T-helper 2 cell (primary cell): ENCODE results near the gene FAM124A.

Source experiments
- DNase-seq, 5 experiments: peaks; one replicate each; pipeline versions ENCODE4 v3.0.0 to v3.0.0-alpha.2; 2012 to 2022

The FAM124A gene

GRCh38 chr13:51243832-51244231 is 21.6 kb downstream of the FAM124A start:
- no peak for DNase-seq

GRCh38 chr13:51244637-51245405 is 22.6 kb downstream of the FAM124A start:
- no peak for DNase-seq

DNA sequence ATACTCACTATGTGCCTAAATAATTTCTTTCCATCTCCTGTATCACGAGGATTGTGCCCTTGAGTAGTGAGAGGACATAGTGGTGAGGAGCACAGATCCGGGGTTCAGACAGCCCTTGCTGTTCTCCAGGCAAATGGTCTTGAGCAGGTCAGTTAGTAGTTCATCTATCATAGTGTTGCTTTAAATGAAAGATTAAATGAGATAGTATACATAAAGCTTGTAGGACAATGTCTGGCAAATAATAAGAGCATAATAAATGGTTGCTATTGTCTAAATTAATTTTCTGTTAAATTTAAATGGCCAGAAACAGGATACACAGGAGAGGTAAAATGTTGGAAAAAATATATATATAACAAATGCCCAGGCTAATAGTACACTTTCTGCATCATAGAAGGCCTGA is 23.4 kb downstream of the FAM124A start:
- no peak for DNase-seq

GRCh38 chr13:51246025-51246417 is 23.8 kb downstream of the FAM124A start:
- no peak for DNase-seq

GRCh38 chr13:51246418-51247277 is 24.4 kb downstream of the FAM124A start:
- DNase-seq: no peak

DNA sequence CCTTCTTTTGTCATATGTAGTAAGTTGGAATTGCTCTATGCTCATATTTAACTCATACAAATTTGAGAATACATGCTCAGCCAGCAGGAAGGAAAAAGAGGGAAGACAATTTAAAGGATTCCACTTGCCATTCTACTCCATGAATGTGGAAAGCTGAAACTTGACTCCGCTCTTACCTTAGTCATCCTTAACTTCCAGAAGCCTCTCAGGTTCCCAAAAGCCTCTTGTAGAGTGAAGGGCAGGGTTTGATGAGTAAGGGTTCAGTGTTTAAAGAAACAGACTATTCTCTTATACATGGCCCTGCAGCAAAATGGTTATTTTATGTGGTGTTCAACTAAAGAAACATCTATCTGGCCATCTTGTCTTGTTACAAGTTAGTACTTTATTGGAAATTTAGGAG is 27.1 kb downstream of the FAM124A start:
- no peak for DNase-seq

DNA sequence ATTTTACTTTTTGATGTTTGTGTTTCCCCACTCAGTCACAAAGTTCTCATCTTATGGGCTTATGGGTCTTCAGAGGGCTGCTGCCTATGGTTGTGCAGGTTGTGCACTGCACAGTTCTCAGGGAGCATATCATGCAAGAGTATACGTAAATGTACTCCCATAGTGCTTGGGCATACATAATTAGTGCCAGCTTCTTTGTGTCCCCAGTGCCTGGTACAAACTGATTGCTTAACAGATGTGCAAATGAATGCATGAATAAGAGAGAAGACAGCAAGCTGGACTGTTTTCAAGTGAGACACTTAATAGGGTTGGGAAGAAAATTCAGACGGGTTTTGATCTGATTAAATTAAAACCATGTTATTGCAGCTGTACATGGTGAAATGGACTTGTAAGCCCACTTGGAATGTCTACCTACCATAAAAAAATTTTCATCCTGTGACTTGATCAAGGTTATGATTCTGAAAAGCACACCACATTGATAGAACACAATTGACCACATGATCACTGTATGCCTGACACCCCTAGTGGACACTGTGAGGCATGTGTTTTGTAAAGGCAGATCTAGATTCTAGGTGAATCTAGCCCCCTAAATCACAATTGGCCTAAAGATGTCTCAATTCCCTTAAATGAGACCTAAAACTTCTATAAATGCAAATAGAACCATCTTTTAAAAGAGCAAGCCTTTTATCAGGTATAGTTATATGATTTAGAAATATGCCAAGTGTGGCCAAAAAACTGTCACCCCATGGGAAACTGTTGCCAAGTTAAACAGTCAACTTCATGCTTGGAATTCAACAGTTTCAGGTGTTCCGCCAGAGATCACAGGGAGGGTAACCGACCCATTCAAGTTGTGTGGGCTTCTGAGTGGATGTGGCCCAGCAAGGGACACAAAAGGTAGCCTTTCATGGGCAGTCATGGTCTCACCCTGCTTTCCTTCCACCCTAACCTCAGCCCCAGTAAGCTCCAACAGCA is 27.9 kb downstream of the FAM124A start:
- DNase-seq: peak in 1 of 5 experiments; percentile 5

- DNase-seq: no peak
These were observed 29.3 kb downstream of the FAM124A start for GRCh38 chr13:51251480-51251879.

- peak in 1 of 5 experiments; percentile 7 for DNase-seq
These were observed 30.8 kb downstream of the FAM124A start for GRCh38 chr13:51252954-51253532.

DNA sequence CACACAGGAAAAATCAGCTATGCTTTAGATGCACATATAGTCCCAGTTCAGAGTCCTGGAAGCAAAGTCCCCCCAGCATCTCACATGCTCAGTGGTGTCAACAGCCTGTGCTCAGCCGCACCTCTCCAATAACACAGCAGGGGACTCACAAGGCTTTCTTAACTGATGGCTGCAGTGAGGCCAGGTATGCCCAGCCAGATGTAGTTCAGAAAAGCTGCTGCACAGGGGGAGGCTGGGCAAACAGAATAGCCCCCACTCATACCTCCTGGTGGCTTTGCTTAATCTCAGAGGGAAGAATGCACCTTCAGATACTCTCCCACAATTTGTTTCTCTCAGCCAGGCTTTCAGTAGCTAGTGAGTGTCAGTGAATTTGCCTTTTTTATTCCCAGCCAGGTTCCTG is 33.4 kb downstream of the FAM124A start:
- DNase-seq: no peak

DNA sequence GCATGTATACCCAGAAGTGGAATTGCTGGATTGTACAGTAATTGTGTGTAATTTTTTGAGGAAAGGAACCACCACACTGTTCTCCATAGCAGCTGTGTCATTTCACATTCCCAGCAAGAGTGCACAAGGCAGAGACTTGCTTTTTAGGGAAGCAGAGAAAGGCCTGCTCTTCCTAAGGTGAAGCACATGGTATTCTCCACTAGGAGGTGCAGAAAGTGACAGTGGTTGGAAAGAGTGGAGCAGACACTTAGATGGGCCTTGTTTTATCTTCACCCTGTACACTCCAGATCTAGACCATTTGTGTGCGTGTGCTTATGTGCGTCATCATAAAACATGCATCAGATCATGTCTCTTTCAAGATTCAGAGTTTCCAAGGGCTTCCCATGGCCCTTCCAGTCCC is 35.0 kb downstream of the FAM124A start:
- no peak for DNase-seq

DNA sequence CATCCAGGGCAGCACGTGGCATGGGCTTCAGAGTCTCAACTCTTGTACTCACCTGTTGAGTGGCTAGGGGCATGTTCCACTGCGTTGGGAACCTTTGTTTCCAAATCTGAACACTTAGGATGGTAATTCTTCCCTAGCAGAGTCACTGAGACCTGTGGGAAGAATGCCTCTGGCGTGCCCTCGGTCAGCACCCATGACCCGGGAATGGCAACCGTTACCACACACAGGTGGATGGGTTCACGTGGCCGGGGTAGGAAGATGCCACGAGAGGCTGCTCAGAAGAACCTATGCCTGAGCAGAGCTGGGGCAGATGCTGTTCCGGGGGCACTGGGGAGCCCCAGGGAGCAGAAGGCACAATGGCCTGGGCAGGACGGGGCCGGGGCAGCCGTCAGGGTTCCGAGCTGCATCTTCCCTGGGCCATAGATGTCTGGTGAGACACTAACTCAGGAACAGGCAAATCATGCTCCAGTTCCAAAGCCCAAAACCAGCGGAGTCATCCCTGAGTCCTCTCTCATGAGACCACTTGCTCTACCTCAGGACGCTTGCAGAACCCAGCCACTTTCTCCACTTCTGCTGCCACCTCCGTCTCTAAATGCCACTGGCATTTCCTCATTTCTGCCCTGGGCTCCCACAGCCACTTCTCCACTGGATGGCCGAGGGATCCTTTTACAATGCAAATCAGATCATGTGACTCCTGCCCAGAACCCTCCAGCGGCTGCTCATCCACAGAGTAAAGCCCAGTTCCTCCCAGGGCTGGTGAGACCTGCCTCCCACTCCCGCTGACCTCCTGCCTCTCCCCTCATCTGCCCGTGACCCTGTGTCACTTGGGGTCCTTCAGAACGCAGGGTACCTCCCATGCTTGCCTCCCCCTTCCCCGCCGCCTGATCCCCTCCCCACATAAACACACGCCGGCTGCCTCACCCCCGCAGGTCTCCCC is 36.7 kb downstream of the FAM124A start:
- DNase-seq: no peak

- DNase-seq: no peak
These were observed 38.0 kb downstream of the FAM124A start for GRCh38 chr13:51260154-51260553.

GRCh38 chr13:51261610-51262249 is 39.5 kb downstream of the FAM124A start:
- DNase-seq: no peak

DNA sequence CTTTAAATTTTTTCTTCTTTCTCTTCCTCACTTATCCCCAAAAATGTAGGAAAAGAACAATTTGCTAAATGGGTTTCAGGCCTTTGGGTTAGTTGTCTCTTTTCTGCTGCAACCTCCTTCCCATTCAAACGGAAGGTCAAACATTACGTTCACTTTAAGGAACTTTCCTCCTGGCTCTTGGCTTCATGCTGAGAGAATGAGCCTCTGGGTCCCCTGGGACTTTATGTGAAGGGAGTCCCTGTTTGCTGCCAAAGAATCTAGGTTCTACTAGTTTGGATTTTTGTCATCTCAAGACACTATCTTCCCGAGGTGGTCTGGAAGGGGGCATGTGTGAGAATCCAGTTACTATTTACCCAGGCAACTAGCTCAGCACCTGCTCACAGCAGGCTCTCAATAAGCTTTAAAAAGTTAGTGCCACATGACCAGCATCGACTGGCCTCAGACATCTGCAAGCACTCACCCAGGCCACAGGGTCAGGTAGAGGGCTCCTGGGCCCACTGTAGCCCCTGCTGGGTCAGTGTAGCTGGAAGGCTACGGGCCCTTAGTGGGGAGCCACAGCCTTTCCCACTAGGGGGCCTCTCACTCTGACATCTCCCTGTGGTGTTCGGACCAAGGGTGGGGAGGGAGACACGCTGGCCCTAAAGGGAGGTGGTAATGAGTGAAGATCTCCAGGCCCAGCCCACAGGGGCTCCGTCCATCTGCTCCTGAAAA is 40.5 kb downstream of the FAM124A start:
- no peak for DNase-seq

GRCh38 chr13:51266642-51267041 is 44.4 kb downstream of the FAM124A start:
- no peak for DNase-seq

DNA sequence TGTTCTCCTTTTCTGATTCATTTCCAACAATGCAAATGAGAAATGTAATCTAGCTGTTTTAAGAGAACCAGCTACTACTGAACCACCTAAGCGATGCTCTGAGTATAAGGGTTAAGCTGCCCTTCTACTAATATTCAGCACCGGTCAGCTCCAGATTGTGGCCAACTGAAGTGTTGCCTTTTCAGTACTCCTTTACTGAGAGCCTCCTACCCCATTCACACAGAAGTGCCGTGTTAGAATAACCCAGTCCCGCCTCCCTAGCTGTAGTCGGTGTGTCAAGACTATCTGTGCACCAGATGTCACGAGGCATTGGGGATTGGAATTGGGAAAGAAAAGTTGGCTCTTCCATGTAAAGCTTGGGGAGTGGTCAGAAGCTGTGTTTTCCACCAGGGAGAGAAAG is 45.4 kb downstream of the FAM124A start:
- no peak for DNase-seq

- no peak for DNase-seq
These were observed 46.8 kb downstream of the FAM124A start for GRCh38 chr13:51269039-51269438.

DNA sequence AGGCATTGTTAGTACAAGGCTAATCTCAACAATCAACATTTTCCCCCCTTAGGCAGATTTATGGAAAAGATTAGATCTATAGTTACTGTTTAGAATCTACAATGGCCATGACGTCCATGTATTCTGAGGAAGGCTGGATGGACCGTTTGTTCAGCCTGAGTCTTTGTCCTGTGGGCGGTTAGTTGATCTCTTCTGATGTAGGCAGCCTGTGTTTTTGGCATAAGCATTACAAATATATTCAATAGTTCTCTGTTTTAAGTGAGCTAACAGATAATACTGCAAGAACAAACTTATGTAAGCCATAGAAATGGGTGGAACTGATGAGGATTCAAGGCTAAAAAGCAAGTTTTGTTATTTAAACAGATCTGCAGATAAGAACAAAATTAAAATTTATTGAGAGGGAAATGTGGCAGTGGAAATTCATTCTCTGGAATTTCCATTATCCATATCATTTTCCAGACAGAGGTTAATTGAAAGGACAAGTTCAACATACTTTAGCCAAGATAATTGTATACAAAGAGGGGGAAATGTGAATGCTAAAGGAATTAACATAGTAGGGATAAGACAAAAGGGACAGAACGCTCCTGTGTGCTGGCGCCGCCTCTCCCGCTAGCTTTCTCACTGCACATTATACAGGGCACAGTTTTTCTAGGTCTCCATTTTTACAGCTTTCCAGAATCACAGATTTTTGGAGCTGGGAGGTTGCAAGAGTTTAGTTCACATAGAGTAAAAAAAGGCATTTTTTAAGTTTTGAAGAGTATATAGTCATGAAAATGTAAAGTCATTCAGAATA is 48.6 kb downstream of the FAM124A start:
- DNase-seq: no peak
